ENCODE measurements around the gene VPS13D. TPM values are rescaled to one million over a fixed set of nuclear protein-coding genes. Genes with fewer than 3 reads are reported as not detected.

The VPS13D gene
- total RNA-seq, 1 donor from 2014 or later: 45.9 TPM

DNA sequence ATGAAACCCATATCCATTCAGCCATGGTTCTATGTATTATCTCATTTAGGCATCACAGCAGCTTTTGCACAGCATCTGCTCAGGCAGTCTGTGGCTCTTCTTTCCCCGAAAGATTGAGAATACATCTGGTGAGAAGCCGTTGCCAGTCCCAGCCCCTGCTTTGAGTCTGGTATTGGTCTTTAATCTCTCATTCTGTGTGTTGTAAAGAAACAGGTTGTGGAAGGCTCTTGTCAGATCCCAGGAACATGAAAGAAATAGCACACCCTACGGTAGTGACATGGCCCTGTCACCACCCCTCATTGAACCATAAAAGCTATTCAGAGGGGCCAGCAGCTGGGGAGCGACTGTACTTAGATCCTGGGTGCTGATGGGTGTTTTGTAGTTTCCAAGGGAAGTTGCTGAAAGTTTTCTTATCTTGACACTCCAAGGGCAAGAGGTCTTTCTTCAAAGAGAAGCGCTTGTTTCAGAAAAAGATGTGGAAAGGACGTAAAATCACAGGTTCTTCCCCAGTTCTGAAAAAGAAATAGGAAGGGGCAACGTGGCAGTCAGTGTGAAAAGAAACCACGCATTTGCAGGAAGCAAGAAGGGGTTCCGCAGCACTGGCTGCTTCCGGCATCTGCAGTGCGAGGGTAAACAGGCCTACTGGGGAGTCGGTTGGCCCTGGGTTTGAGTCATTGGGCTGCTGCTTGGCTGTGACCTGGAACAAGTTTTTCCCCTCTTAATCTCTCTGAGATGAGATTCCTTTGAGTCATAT, 243.1 kb downstream of the VPS13D start:
- no peak for DNase-seq

DNA sequence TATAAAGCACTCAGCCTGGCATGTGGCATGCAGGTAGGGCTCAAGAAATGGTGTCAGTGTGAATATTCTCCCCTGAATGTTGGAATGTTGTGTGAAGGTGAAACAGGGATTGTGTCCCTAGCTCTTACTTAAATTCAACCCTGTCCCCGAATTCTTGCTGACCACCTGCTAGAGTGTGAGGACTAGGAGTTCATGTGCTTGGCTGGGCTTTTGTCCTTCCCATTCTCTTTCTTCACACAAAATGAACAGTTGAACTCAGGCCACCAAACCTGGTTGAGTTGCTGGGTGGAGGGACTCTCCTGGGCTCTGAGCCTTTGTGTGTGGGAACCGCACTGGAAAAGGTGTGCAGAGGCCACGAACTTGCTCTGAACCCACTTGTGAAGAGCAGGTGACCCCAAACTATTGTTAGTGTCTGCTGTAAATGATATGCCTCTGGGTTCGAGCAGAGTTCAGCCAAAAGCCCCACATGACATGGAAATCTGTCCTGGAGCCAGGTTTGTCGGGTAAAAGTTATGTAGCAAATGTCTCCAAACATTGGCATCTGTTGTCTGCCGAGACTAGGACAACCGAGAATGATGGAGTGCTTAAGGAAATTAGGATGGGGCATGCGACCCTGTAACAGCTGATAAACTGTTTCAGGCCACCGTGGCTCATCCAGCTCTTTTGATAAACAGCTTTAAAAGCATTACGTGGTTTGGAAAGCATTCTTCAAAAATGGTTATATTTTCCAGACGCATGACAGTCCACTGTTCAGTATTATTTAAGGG, 243.9 kb downstream of the VPS13D start:
- no peak for DNase-seq

DNA sequence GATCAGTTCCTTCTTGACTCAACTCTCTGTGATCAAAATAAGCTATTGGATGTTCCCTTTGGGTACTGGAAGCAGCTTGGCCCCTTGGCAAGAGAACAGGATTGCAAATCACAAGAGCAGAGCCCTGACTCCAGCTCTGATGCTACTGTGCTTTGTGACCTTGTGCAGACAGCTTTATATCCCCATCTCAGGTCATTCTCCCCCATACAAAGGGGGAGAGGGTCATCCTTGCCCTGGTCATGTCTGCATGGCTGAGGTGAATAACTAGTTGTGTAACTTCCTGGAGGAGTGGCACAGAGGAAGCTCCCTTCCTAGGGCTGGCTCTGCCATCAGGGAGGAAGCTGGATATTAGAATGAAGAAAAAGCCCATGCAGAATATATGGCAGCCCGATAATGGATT, 245.3 kb downstream of the VPS13D start:
- DNase-seq: no peak

DNA sequence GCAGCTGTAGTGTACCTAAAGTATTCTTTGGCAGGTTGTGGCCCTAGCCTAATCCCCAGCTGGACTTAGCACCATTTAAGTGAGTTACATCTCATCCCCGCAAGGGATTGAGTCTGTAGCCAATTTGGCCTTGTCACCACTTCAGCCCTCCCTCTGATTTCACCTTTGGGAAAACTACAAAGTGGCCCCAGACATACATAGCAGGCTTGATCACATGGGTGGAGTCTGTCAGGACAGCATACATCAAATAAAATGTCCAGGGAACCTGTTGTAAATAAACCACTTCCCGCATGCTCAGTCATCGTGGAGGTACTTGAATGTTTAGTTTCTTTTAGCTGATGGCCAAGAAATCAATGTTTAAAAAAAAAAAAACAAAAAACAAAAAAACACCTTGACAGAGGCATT, 245.7 kb downstream of the VPS13D start:
- no peak for DNase-seq

DNA sequence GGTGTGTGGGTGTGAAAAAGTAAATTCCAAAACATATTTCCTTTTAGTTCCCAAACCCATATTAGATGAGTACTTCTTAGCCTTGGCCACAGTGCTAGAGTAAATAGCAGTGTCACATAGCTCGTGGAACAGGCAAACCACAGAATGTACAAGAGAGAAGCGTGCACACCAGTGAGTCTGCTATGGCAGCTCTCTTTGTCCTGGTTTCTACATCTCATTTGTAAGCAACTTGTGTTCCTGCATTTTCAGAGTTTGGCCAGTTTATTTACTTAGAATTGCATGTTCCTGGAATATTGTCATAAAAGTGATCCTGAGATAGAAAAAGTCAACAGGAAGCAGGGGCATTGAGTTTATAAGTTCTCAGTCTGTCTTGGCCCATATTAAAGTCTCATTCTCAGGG, 246.1 kb downstream of the VPS13D start:
- DNase-seq: no peak

DNA sequence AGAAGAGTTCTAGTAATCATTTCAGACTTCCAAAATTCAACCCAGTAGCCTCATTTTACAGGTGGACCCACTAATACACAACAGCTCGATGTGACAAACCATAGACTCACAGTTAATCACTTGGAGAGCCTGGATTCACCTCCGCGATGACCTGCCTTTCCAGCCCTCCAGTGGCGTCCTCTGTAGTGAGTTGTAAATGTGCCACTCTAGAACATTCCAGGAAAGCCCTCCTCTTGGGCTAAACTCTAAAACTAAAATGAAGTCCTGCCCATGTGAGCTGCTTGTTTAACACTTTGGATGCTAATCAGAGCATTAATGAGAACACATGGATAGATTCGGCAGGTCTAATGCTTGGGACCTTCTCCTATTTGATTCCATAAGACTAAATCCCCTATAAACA, 247.5 kb downstream of the VPS13D start:
- DNase-seq: no peak

DNA sequence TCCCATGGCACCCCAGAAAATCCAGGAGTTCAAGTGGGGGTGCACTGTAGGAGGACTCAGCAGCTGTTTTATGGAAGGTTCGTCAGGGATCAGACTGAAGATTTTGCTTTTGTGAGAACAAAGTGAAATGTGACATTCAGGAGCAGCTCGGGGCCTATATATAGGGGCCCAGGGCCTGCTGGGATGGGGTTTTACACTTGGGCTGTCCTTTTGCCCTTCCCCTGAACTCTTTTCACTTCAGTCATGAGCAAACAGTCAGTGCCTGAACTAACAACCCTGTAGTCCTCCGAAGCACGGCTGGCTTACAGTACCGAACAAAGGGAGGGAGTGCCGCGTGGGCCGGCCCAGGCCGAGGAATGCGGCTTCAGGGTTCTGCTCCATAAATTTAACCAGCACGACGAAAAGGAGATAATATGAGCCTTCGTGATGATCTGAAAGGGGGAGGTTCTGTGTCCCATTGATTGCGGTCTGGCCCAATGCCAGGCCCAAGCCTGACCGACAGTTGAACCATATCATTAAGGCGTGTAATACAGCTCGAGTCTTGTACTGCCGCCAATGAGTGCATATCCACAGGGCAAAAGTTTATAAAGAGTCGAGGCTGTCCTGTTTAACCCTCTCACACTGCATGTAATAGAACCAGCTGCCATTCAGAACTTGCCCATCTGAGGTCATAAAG, 248.2 kb downstream of the VPS13D start:
- peak; percentile 92 for DNase-seq

DNA sequence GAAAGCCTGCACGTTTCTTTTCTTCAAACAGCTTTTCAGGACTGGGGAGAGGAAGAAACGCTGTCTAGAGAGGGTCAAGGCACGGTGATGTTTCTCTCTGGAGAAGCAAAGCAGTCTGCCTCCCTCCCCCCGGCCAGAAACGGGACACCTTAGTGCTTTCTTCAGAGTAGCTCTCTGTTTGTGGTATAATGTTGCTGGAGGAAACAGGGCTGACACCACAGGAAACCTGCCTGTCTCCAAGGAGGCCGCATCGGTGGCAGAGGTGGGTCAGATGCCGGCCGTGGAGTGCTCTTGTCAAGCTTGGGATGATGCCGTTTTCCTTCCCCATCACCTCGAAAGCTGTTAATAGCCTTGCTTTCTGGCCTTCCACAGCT, 248.8 kb downstream of the VPS13D start:
- no peak for DNase-seq

DNA sequence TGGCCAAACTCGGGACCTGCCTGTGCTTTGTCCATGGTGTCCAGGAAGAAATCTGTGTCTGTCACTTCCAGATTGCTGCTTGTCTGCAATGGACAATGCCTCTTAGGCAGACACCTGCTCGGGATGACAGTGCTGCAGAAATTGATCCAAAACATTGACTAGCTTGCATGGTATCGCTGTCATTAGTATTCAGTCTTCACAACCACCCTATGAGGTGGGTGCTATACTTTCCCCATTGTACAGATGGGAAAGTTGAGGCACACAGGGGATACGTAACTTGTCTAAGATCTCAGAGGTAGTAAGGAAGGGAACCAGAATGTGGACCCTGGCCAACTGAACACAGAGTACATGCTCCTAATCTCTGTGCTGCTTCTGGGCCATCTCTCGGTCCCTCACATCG, 249.5 kb downstream of the VPS13D start:
- DNase-seq: no peak

DNA sequence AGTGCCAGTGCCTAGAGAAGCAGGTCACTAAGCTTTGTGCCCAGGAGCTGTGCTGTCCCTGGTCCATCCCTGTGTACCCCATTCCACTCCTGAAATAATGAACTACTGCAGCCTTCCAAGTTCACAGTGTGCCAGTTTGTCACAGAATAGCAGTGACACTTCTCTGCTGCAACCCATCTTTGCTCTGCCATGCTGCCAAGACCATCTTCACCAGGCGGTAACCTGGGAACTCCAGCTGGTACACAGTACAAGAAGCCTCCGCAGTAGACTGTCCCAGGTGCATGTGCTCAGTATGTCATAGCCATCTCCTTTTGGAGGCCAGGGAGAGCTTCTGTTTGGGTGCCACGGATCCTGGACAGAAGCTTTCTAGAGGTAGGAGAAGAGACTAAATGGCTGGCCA, 250.2 kb downstream of the VPS13D start:
- DNase-seq: no peak

DNA sequence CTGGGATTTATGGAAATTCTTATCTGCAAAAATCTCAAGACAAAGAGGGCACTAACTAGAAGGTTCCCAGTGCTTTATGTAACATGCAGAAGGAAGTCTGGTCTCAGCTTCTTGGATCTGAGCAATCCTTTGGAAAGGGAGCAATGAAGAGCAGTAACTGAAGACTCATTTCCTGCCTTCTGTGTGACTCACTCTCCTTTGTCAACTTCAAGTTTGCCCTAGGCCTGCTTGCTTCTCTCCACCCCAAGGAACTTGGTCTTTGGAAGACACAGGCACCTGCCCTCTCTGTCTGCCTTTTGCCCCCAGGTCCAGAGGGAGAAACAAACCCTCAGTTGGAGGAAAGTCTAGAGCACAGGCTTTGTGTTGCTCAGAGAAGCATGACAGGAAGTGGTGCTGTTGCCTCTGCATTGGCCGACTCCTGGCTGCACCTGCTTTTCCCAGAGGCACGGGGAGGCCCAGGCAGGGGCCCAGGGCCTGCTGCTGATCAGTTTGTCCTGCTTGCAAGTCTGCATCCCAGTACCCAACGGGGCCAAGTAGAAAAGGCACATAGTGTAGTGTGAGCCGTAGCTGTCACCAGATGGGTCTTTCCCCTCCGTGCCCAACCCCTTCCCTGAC, 251.0 kb downstream of the VPS13D start:
- peak; percentile 95 for DNase-seq

DNA sequence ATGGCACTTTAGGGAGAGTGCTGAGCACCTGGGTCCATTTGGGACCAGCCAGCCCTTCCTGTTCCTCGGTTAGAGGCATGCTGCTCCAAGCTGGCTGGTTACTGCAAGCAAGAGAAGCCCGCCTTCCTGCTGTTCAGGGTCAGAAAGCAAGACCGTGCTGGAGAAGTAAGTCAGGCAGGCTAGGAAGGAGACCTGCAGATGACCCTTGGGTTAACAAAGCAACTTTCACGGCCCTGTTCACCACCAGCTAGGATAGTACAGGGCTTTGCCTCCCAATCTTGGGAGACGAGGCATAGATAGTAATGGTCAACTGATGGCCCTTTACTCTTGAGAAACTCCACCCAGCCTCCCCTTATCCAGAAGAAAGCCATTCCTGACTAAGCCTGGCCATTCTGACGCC, 252.1 kb downstream of the VPS13D start:
- no peak for DNase-seq

DNA sequence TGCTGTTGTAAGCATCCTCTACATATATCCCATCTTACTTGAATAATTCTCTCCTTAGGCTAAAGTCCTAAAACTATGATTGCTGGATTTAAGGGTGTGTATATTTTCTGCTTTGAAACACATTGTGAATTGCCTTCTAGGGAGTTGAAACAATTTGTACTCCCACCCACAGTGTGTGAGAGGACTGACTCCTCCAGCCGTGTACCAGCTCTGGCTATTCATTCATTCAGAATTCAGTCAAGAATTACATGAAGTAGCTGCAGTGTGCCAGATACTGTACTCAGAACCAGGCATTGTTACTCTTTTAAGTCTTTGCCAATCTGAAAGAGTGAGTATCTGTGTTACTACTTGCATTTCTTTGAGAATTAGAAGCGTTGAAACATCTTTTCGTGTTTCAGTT, 253.2 kb downstream of the VPS13D start:
- DNase-seq: no peak

DNA sequence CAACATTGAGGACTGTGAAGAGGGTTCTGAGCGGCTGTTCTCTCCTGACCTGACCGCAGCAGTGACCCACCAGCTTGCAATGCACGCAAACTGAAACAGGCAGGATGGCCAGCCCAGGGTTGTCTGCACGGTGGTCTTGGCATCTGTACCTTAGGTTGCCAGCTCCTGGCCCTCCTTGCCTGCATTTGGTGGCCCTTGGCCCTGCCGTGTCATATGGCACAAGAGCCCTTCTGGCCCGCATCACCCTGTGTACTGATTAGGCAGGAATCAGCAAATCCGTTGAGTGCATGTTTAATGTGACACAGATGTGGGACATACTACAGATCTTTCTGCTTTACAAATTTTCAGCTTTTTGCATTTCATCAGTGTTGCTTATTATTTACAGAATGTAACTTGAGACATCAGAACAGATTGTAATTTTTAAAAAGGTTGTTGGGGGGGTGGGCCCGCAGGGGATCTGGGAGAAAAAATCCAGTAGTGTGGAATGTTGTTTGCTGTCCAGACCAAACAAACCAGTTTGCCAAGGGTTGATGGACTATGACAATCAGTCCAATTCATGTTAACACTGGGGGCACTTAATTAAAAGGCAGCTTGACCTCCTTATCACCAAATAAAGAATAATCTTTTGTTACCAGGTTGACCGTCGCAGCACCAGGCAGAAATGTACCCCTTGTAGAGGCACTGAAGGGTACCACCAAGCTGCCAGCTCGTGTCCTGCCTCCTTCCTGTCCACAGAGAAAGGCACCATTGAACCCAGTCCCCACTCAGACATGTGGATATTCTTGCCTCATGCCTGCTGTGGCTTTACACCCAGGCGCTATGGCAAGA, 255.6 kb downstream of the VPS13D start:
- DNase-seq: no peak

DNA sequence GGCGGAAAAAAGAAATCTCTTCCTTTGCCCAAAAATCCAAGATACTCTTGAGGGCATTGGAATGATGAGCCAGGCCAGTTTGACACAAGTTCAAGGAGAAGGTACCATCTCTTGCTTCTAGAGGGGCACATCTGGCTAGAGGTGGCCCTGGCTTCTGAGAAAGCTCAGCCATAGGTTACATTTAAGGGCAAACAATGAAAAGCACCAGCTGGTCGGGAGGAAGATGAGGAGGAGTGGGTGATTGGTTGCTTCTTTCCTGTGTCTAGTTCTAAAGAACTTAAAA, 256.2 kb downstream of the VPS13D start:
- no peak for DNase-seq

DNA sequence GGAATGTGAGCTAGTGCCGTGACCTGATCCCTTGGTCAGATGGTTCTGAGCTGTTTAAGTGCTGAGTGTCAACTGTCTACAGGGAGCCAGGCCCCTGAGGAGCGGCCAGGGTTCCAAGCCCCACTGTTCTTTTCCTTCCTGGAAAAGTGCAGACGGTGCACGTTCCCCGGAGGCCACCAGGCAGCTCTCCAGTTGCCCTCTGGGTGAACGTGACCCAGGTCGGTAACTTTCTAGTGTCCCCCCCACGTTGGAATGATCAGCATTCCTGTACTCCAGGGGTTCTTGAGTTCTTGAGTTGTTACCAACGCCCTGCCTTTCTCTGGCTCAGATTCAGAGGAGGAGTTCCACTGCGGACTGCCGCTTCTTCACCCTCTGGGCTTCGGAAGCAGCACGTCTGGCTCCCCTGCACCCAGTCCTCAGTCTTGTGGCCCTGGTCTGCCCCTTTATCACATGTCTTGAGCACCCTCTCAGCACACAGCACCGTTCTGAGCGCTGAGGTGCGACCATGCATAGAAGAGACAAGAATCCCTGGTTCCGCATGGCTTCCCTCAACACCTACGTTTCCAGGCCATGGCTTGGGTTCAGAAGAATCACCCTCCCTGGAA, 256.7 kb downstream of the VPS13D start:
- DNase-seq: no peak

DNA sequence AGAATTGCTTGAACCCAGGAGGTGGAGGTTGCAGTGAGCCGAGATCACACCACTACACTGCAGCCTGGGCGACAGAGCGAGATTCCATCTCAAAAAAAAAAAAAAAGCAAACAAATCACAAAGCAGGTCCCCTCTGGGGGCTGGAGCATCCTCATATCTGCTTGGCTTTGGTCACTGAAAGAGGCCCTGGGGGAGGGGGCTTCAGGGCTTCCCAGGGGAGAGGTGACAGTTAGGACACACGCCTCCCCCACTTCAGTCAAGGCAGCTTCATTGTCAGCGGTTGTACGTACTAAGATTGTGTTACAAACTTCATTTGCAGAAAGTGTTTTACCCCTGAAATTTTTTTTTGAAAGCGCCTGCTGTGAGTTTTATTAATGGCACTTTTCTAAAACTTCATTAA, 257.7 kb downstream of the VPS13D start:
- DNase-seq: no peak

DNA sequence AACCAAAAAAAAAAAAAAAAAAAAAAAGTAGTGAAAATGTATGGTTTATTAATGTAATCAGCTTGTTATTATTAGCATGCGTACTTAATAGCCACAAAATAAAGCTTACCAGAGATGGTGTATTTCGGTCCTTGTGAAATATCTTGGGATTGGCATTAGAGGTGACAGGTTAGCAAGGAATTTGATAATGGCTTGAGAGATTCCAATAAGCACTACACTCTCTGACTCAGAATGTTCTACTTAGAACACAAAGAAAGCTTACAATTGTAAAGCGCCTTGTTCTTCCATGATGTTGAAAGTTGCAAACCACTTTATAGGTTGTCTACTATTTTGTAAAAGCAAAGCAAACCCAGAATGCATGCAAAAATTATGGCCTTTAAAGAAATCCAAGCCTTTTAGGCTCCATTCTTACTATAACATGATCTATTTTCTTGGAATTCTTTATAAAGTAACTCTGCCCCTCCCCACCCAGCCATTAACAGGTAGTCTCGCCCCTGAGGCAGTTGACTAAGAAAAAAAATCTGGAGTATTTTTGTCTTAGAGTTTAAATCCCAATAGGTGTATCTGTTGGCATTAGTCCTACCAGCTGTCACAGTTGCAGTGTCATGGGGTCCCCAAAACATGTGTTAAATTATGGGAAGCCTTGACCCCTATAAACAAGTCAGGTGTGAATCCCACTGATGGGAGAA, 259.0 kb downstream of the VPS13D start:
- DNase-seq: no peak

DNA sequence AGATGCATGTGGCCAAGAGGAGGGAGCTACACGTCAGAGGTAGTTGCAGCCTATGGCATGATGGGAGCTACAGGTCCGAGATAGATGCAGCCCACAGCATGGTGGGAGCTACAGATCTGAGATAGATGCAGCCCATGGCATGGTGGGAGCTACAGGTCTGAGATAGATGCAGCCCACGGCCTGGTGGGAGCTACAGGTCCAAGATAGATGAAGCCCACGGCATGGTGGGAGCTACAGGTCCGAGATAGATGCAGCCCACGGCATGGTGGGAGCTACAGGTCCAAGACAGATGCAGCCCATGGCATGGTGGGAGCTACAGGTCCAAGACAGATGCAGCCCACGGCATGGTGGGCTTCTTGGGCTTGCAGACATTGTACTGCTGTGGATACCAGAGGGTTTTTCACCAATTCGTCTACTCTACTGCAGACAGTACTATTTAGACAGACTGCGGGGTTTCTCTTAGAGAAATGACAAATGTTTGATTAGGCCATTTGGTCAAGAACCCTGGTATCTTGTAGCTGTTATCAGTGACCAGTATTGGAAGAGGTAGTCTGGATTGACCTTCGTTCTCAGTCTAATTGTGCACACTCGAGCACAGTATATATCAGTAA, 260.8 kb downstream of the VPS13D start:
- DNase-seq: no peak

DNA sequence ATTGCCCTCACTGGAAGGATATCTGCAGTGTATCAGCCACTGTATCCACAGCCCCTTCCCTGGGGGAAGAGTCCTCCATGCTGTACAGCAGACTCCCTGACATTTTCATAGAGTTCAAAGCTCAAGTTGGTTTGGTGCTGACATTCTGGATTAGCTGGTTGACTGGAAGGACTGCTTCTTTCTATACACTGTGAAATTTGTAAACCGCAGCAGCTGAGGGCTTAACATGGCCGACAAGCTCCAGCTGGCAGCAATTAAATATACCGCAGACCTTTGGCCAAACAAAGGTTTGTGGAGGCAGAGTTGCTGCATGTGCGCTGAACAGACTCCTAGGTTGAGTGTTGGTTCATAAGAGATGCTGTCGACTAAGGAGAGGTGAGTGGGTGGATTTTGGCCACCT, 261.8 kb downstream of the VPS13D start:
- DNase-seq: no peak

DNA sequence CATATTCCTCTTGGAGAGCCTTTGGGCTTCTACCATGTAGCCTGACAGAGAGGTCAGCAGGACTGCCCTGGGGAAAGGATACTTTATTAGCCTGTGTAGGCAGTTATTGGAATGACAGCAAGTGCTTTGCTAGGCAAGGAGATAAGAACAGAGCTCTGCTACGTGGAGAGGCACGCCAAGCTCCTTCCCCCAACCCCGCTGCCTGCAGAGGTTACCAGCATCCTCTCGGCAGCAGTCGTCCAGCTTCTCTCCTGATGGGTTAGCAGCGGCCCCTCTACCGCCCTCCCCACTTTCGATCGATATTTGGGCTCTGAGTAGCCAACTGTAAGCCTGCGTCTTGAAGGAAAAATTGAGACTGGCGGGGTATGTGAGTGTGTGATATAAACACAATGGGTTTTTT, 265.9 kb downstream of the VPS13D start:
- no peak for DNase-seq

Measured in dermis blood vessel endothelial cell (primary cell).